RCC 7860 (cell line): Measurements from ENCODE around the gene TMEM63C.

Source experiments
- DNase-seq: peaks from one replicate; pipeline ENCODE4 v3.0.0-alpha.2; 2015; ENCODE audit warnings: low spot score
- FAIRE-seq: peaks from 2 replicates; lab custom pipeline; 2012; peaks lifted over from hg19 to GRCh38; lab: Jason Lieb, UNC

The TMEM63C gene

GRCh38 chr14:77181603-77182437 is at the start of gene TMEM63C:
TSS of gene TMEM63C (plus strand) at chr14:77181798. CDS start at chr14:77218814, 37,016 bp downstream.
- FAIRE-seq (no peak), DNase-seq (no peak)

DNA sequence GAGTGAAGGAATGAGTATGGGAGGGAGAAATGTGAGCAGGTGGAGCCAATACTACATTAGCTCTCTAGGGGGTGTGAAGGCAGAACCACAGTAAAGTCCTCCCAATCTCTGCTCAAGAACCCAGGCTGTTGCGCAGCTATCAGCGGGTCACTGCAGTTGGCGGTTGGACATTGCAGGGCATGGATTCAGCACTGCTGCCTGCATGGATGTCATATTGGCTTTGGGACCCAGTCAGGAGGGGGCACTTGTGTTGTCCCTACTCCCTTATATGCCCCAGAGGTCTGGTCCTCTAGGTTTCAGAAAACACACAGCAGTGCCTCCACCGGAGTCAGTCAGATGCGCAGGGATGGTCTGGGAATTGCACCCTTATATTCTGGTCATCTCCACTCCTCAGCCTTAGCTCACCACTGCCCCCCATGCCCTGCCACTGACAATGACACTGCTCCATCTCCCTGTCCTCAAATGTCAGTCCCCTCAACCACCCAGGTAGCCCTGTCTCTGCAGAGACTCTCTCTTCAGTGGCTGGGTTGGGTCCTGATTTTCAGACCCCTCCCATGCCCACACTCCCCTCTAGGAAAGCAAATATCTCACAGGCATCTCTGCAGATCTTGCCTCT is 49.6 kb upstream of the TMEM63C start:
- FAIRE-seq: no peak

DNA sequence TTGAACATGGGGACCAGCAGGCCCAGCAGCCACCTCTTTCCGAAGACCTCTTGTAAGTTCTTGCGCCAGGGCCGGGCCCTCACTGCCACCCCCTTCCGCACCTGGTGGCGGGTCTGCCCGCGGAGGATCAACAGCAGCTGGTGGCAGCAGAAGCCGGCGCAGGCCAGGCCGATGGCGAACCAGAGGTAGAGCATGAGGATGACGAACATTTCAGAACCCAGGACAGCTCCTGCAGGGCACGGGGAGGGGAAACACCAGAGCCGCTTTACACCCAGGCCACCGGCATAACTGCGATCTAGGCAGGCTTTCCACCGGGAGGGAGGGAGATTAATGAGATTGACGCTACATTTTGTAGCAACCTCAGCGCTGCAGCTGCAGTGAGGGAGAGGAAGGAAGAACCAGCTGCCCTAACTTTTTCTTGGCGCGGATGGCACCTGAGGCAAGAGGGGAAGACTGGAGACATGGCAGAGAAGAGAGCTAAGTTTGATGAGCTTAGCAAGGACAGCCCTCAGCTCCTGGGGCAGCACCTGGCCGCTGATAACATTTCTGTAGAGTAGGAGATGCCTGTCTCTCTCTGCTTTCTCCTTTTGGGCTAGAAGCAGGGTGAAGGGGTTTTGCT is 47.8 kb upstream of the TMEM63C start:
- peak; percentile 8 for DNase-seq
- no peak for FAIRE-seq

More for the DNA sequence above, 49.6 kb upstream of the TMEM63C start:
- DNase-seq: no peak

- FAIRE-seq: no peak
- no peak for DNase-seq
Measured at GRCh38 chr14:77139022-77139421, 42.6 kb upstream of the TMEM63C start.

GRCh38 chr14:77139540-77140358 is 41.8 kb upstream of the TMEM63C start:
- no peak for DNase-seq

GRCh38 chr14:77140359-77141213 is 41.0 kb upstream of the TMEM63C start:
- DNase-seq: no peak
- FAIRE-seq: no peak

More at GRCh38 chr14:77139540-77140358, 41.8 kb upstream of the TMEM63C start:
- FAIRE-seq: no peak

- DNase-seq (no peak), FAIRE-seq (no peak)
Measured at GRCh38 chr14:77141214-77142004, 40.2 kb upstream of the TMEM63C start, which contains the start of gene ZDHHC22. TSS of gene ZDHHC22 (minus strand) at chr14:77141791. CDS start at chr14:77139738, 2,053 bp downstream.

GRCh38 chr14:77142005-77142800 is 39.4 kb upstream of the TMEM63C start:
- FAIRE-seq: no peak
- DNase-seq: no peak

- FAIRE-seq: no peak
- no peak for DNase-seq
Measured at GRCh38 chr14:77143071-77143470, 38.5 kb upstream of the TMEM63C start.

- FAIRE-seq: no peak
- no peak for DNase-seq
Measured at GRCh38 chr14:77144412-77145115, 37.0 kb upstream of the TMEM63C start.

DNA sequence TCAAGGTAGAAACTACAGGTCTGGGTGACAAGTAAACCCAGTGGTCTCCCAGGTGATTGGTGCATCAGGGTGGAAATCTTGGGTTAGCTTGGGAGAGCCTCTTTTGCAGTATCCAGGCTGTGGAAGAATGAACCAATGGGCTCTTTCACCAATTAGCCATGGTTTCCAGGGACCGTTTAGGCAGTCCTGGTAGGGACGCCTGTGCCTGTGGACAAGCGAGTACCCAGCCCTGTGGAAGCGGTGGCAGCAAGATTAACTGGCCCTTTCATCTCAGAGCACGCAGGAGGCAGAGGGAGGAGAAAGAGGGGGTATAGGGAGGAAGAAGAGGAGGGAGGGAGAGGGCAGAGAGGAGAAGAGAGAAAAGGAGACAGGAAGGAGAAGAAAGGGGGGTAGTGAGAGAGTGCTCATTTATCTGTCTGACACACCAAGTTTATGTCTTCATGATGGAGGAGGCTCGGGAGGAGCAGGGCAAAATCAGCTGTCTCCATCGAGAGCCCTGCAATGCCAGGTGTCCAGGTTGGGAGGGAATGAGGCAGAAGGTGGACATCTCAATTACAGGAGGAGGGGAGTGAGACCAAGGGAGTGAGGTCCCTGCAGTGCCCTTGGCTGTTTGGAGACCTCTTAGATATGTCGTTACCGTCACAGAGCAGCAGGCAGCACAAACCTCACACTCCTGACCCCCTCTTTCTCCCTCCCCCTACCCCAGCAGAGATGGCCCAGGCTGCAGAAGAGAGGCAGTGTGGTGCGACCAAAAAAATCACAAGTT is 35.4 kb upstream of the TMEM63C start:
- FAIRE-seq (no peak), DNase-seq (no peak)

DNA sequence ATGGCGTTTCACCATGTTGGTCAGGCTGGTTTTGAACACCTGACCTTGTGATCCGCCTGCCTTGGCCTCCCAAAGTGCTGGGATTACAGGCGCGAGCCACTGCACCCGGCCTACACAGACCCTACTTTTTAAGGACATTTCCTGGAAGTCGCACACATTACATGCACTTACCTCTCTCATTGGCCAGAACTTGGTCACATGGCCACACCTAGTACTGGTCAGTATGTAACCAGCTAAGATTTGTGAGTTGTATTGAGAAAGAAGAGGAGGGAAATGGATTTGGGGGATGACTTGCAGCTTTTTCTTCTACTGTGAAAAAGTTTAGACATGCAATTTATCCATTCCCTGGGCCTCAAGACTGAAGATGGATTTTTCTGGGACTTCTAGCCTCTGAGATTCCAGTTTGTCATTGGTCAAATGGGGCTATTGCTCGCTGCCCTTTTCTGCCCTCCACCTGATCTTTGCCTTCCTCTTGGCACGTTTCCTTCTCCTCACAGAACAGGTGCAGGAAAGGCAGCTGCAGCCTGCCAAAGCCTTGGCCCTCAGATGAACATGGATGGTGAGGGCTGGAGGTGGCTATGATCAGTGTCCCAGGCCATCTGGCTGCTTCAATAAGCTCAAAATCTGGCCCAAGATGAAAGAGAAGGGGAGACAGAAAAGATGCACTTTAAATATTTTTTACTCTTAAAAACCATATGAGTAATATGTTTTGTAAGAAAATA is 32.9 kb upstream of the TMEM63C start:
- no peak for DNase-seq
- FAIRE-seq: no peak

GRCh38 chr14:77151245-77151644 is 30.4 kb upstream of the TMEM63C start:
- FAIRE-seq (no peak), DNase-seq (no peak)

- FAIRE-seq: no peak
- DNase-seq: peak; percentile 27
Measured at GRCh38 chr14:77151918-77152588, 29.5 kb upstream of the TMEM63C start.

- no peak for DNase-seq
- no peak for FAIRE-seq
Measured at GRCh38 chr14:77153802-77154201, 27.8 kb upstream of the TMEM63C start.

DNA sequence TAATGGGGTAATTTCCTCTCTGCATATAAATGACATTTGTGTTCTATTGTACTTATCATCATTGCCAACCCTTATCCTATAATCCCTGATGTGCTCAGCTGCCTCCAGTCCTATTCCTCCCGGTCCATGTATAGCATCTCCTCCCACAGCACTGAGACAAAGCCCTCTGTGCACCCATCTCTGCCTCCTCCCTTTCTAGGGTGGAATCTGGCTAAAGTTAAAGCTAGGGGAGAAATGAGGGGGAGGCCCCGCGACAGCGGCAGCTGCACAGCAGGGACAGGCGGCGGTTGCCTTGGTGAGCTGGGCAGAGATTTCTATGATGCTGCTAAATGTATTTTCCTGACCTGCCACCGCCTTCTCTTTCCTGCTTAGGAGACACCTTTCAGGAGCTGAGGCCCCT is 27.2 kb upstream of the TMEM63C start:
- FAIRE-seq (no peak), DNase-seq (no peak)
